ENCODE measurements around the gene ERCC6L2. TPM values are rescaled to one million over a fixed set of nuclear protein-coding genes. Genes with fewer than 3 reads are reported as not detected.

Gene ERCC6L2
- total RNA-seq, 1 donor from 2014 or later = 49.5 TPM

- no peak overlapping the region for H3K4me3 Mint-ChIP-seq (ENCODE audit: low read depth)
- H3K27me3 Mint-ChIP-seq = peaks cover 33% of the 10 kb centered on the region
- no peaks in the 10 kb centered on the region for H3K9me3 Mint-ChIP-seq (ENCODE audit: low read depth)
- TF ChIP-seq CTCF (IDR thresholded peaks at IDR 0.05; ENCODE audit: unreplicated experiment) = no peak
- H3K4me1 Mint-ChIP-seq (ENCODE audit: low read depth) = no peaks in the 10 kb centered on the region
- DNase-seq (ENCODE audit: low spot score, unreplicated experiment) = no peak
- peaks cover 13% of the 10 kb centered on the region for H3K36me3 Mint-ChIP-seq (ENCODE audit: insufficient read depth)
- H3K27ac Mint-ChIP-seq = no peak overlapping the region
Measured at GRCh38 chr9:96015876-96016686, 140.6 kb downstream of the ERCC6L2 start.
